Measurements from ENCODE around the gene BABAM2.

DNA sequence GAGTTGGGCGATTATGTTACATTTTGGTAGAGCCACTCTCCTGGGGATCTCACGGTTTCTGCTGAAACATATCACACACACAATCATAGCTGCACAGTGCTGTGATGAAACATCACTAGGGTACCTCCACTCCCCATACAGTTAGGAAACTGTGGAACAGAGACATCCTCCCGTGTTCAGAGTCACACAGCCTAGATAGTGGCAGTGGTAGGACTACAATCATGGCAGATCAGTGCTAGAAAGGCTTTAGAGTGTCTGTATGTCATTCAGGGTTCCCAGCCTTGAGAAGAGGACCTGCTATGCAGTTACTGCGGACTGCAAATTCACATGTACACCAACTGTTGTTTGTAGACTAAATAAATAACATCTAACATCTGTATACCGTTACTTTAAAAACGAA is 291.8 kb downstream of the BABAM2 start:
- TF ChIP-seq, protein P1, sequence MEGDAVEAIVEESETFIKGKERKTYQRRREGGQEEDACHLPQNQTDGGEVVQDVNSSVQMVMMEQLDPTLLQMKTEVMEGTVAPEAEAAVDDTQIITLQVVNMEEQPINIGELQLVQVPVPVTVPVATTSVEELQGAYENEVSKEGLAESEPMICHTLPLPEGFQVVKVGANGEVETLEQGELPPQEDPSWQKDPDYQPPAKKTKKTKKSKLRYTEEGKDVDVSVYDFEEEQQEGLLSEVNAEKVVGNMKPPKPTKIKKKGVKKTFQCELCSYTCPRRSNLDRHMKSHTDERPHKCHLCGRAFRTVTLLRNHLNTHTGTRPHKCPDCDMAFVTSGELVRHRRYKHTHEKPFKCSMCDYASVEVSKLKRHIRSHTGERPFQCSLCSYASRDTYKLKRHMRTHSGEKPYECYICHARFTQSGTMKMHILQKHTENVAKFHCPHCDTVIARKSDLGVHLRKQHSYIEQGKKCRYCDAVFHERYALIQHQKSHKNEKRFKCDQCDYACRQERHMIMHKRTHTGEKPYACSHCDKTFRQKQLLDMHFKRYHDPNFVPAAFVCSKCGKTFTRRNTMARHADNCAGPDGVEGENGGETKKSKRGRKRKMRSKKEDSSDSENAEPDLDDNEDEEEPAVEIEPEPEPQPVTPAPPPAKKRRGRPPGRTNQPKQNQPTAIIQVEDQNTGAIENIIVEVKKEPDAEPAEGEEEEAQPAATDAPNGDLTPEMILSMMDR (IDR thresholded peaks at IDR 0.05), result no peak
- TF ChIP-seq POLR2A (IDR thresholded peaks at IDR 0.05; ENCODE audit: low read depth) (no peak), EP300 (IDR thresholded peaks at IDR 0.05) (no peak), POLR2AphosphoS5 (IDR thresholded peaks at IDR 0.05) (no peak)

Measured in esophagus muscularis mucosa (tissue), 4 donors.